B cell (primary cell): Measurements from ENCODE around the gene TENT4A. TPM values are rescaled to one million over a fixed set of nuclear protein-coding genes. Genes with fewer than 3 reads are reported as not detected.

Experiments used
- ATAC-seq: fragments of 200-7000 bp; cut with Tn5 transposase; one replicate; pipeline ENCODE4 v1.10.0; 2021; ENCODE audit warnings: low read depth, mild to moderate bottlenecking, moderate number of reproducible peaks, moderate library complexity
- CTCF ChIA-PET: fragments of 350-600 bp; sonication (Branson Sonifier 250); formaldehyde crosslinking; loops from one replicate; lab custom pipeline; 2021; ENCODE audit warnings: antibody characterized with exemption, inconsistent platforms; lab: Charles Lee
- POLR2A ChIA-PET: fragments of 350-600 bp; sonication (Branson Sonifier 250); formaldehyde crosslinking; loops from one replicate; lab custom pipeline; 2021; ENCODE audit warnings: antibody characterized with exemption; lab: Charles Lee
- DNase-seq: peaks from one replicate; pipeline ENCODE4 v3.0.0; 2013
- H2AFZ ChIP-seq: 2 replicates; pipeline ENCODE4 v1.6.1; 2012; ENCODE audit warnings: mild to moderate bottlenecking, low read depth, low read length; ENCODE audit not compliant: insufficient read depth, poor library complexity, severe bottlenecking
- H3K27ac ChIP-seq, 2 donors: 1 replicate in 1 of 2; 2 replicates in 1 of 2; pipeline ENCODE4 v1.5.1; 2012 to 2013; ENCODE audit warnings: low read length in 2 of 2, mild to moderate bottlenecking in 2 of 2, moderate library complexity in 1 of 2
- H3K27me3 ChIP-seq, 4 experiments: fragments of 200-600 bp in 1 of 4; sonication (generic) in 1 of 4; replicated peaks in 1 of 4; 1 replicate in 2 of 4; 2 replicates in 2 of 4; pipeline versions ENCODE4 v1.6.1 to v1.7.0; 2013 to 2016; ENCODE audit warnings: low read length in 3 of 4, mild to moderate bottlenecking in 2 of 4, mixed read lengths in 1 of 4, moderate library complexity in 1 of 4; ENCODE audit not compliant: insufficient read depth in 4 of 4, control insufficient read depth in 3 of 4; ENCODE audit errors: control extremely low read depth in 1 of 4
- H3K36me3 ChIP-seq, 2 experiments: replicated peaks in 1 of 2; 1 replicate in 1 of 2; 2 replicates in 1 of 2; pipeline versions ENCODE4 v1.6.1 to v1.7.1; 2013; ENCODE audit warnings: low read length in 1 of 2; ENCODE audit not compliant: insufficient read depth in 2 of 2, control insufficient read depth in 1 of 2; ENCODE audit errors: control extremely low read depth in 1 of 2, extremely low read depth in 1 of 2
- H3K4me1 ChIP-seq, 2 donors: fragments of 200-600 bp in 1 of 2; sonication (generic) in 1 of 2; 1 replicate in 1 of 2; 2 replicates in 1 of 2; pipeline versions ENCODE4 v1.5.1 to v1.6.1; 2013 to 2017; ENCODE audit warnings: low read length in 2 of 2; ENCODE audit not compliant: control insufficient read depth in 2 of 2, insufficient read depth in 2 of 2
- H3K4me2 ChIP-seq: replicated peaks from 2 replicates; pipeline ENCODE3; 2012; ENCODE audit warnings: mild to moderate bottlenecking, low read depth, low read length; ENCODE audit not compliant: poor library complexity, severe bottlenecking
- H3K4me3 ChIP-seq, 5 experiments: fragments of 200-600 bp in 1 of 5; sonication (generic) in 1 of 5; 1 replicate in 3 of 5; 2 replicates in 2 of 5; pipeline versions ENCODE4 v1.5.1 to v1.7.0; 2011 to 2016; ENCODE audit warnings: low read length in 4 of 5, mild to moderate bottlenecking in 4 of 5, low read depth in 2 of 5, control low read depth in 1 of 5, moderate library complexity in 1 of 5; ENCODE audit not compliant: insufficient read depth in 1 of 5; ENCODE audit errors: control extremely low read depth in 1 of 5, extremely low read depth in 1 of 5
- H3K79me2 ChIP-seq: fragments of 200-600 bp; sonication (generic); one replicate; pipeline ENCODE4 v1.6.0; 2016; ENCODE audit warnings: low read length; ENCODE audit not compliant: control insufficient read depth, insufficient read depth
- H3K9ac ChIP-seq: fragments of 200-600 bp; sonication (generic); 2 replicates; pipeline ENCODE4 v1.6.1; 2017; ENCODE audit warnings: mild to moderate bottlenecking, low read length, moderate library complexity
- H3K9me3 ChIP-seq, 3 donors: one replicate each; pipeline versions ENCODE4 v1.6.1 to v1.7.1; 2013; ENCODE audit warnings: low read length in 2 of 3; ENCODE audit not compliant: control insufficient read depth in 2 of 3, insufficient read depth in 1 of 3; ENCODE audit errors: control extremely low read depth in 1 of 3
- H4K20me1 ChIP-seq: 2 replicates; pipeline ENCODE4 v1.6.0; 2012; ENCODE audit warnings: mild to moderate bottlenecking, low read length; ENCODE audit not compliant: insufficient read depth, control insufficient read depth, poor library complexity, severe bottlenecking
- H3K27ac Mint-ChIP-seq: one replicate; pipeline ENCODE4 v1.8.0; 2021; ENCODE audit warnings: mixed read lengths
- H3K27me3 Mint-ChIP-seq: one replicate; pipeline ENCODE4 v1.8.0; 2021; ENCODE audit warnings: mixed read lengths
- H3K4me1 Mint-ChIP-seq: one replicate; pipeline ENCODE4 v1.8.0; 2021; ENCODE audit warnings: mixed read lengths
- H3K4me3 Mint-ChIP-seq: one replicate; pipeline ENCODE4 v1.8.0; 2021; ENCODE audit warnings: mixed read lengths
- H3K9me3 Mint-ChIP-seq: one replicate; pipeline ENCODE4 v1.8.0; 2022; ENCODE audit warnings: mixed read lengths; ENCODE audit not compliant: insufficient read depth
- CTCF ChIP-seq: fragments of 200-600 bp; IDR thresholded peaks from one replicate; pipeline ENCODE4 v1.8.0; 2022; ENCODE audit warnings: antibody characterized with exemption, mild to moderate bottlenecking
- EZH2 ChIP-seq: IDR thresholded peaks from 2 replicates; pipeline ENCODE4 v1.6.1; 2012; ENCODE audit warnings: borderline replicate concordance, low read depth, mild to moderate bottlenecking, moderate library complexity, low read length; ENCODE audit not compliant: insufficient read depth, poor library complexity, severe bottlenecking
- WGBS: methylation state at CpG from one replicate; pipeline ENCODE4 v1.1.5; 2013; ENCODE audit warnings: missing lambda C conversion rate; ENCODE audit not compliant: insufficient coverage; 5-methylcytosine and 5-hydroxymethylcytosine counted together
- intact Hi-C: fragments of 100-400 bp; cut with micrococcal nuclease; formaldehyde crosslinking; loops from one replicate; pipeline ENCODE4 v1.10.0; 2022
- polyA plus RNA-seq: library from polyadenylated mRNA; depleted of rRNA; stranded (reverse); fragments of >200 nt; gene quantifications from 2 replicates; pipeline ENCODE4 v1.2.3, GENCODE V29; 2012
- total RNA-seq, 2 donors: library from RNA; stranded (reverse); fragments of 120-200 nt in 1 of 2; gene quantifications; 1 replicate in 1 of 2; 2 replicates in 1 of 2; pipeline versions ENCODE4 v1.2.3 to v1.2.4, GENCODE V29; 2013 to 2022

TENT4A gene
- total and polyA plus RNA-seq, 2 donors (not counting 1 experiment from before 2014, with no cell fraction given) = 18.5 to 63.6 TPM

DNA sequence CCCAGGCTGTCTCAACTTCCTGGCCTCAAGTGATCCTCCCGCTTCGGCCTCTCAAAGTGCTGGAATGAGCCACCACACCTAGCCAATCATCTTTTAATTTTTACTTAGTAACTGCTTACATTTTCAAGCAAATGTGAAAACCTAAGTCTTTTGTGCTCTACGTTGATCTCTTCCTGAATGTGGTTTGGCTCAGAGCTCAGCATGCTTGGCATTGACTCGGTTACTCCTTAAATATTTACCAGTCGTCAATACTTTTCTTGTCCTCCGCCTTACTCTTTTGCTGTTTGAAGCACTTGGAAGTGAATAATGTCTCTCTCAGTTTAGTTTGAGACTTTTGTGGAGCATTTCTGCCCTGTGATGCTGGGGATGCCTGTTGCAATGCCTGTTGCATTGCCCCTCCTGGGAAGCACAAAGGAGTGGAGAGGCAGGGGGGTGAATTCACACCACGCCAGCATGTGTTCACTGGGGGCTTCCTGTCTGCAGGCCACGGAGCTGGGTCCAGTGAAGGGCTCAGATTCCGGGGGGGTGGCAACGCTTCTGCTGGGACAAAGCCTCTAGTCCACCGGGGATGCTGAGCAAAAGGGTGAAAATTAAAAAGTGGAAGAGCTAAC, 13.1 kb upstream of the TENT4A start:
- Mint-ChIP-seq H3K4me1 (peaks cover 2% of the 10 kb centered on the region), H3K27me3 (peaks cover 29% of the 10 kb centered on the region), H3K27ac (no peak overlapping the region), H3K9me3 (no peaks in the 10 kb centered on the region), H3K4me3 (no peak overlapping the region)
- H4K20me1 ChIP-seq = no peaks in the 10 kb centered on the region
- H3K27ac ChIP-seq = no peak overlapping the region
- WGBS = 4% methylated on average over 3 of the region's 11 CpGs
- intact Hi-C loops = no loop called here
- ATAC-seq = no peak
- ChIA-PET CTCF (interaction anchor here (1.5 kb wide), 1 partner anchor 45 kb away, joined by 3 read pairs; no protein-coding TSS in a partner anchor), POLR2A (no interaction called here)
- no peaks in the 10 kb centered on the region for H3K79me2 ChIP-seq
- H3K36me3 ChIP-seq = no peaks in the 10 kb centered on the region
- H3K9me3 ChIP-seq = peaks cover 0 to 4% (median 2%) of the 10 kb centered on the region in 3 donors
- H3K4me3 ChIP-seq = no peak overlapping the region
- no peak for DNase-seq
- peaks cover 0 to 20% (median 17%) of the 10 kb centered on the region in 4 experiments for H3K27me3 ChIP-seq
- H2AFZ ChIP-seq = no peak overlapping the region
- H3K4me1 ChIP-seq = no peaks in the 10 kb centered on the region
- TF ChIP-seq CTCF = no peak
- no peak for TF ChIP-seq EZH2
- H3K4me2 ChIP-seq = no peak overlapping the region
- H3K9ac ChIP-seq = no peak overlapping the region

- no peak overlapping the region for H3K4me2 ChIP-seq
- no peaks in the 10 kb centered on the region for H3K36me3 ChIP-seq
- H3K9ac ChIP-seq = no peak overlapping the region
- intact Hi-C loops = no loop called here
- ChIA-PET CTCF (interaction anchor here (1.5 kb wide), 1 partner anchor 44 kb away, joined by 3 read pairs; no protein-coding TSS in a partner anchor), POLR2A (no interaction called here)
- no peaks in the 10 kb centered on the region for H3K9me3 Mint-ChIP-seq
- no peak overlapping the region for H3K27ac ChIP-seq
- no peak overlapping the region for H3K27ac Mint-ChIP-seq
- H2AFZ ChIP-seq = no peak overlapping the region
- H3K4me1 ChIP-seq = no peaks in the 10 kb centered on the region
- H3K9me3 ChIP-seq = no peaks in the 10 kb centered on the region
- no peaks in the 10 kb centered on the region for H3K79me2 ChIP-seq
- DNase-seq (no peak), ATAC-seq (no peak)
- TF ChIP-seq CTCF = no peak
- no peak for TF ChIP-seq EZH2
- H3K27me3 Mint-ChIP-seq = peaks cover 29% of the 10 kb centered on the region
- H4K20me1 ChIP-seq = no peaks in the 10 kb centered on the region
- H3K4me3 Mint-ChIP-seq = no peak overlapping the region
- peaks cover 2% of the 10 kb centered on the region for H3K4me1 Mint-ChIP-seq
- H3K4me3 ChIP-seq = no peak overlapping the region
- H3K27me3 ChIP-seq = peaks cover 0 to 20% (median 17%) of the 10 kb centered on the region in 4 experiments
- WGBS = 73% methylated on average over 7 of the region's 12 CpGs
These were observed 12.4 kb upstream of the TENT4A start for GRCh38 chr5:6700685-6701355.
